ENCODE measurements around the gene CCDC9.

DNA sequence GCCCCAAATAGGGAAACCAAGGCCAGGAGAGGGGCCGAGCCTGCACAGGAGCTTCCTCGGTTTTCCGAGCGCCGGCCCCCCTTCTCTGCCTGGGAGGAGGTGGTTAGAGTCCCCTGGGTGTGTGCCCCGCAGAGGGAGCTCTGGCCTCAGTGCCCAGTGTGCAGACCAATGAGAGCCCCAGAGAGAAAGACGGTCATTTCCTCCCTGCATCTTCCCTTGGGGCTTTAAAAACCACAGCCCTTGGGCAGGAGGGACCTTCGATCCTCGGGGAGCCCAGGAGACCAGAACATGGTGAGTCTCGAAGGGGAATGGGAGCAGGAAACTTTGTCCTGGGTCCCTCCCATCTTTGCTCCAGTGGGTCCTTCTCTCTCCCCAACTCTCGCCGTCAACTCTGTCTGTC lies 53.3 kb downstream of the CCDC9 start, which contains the start of gene C5AR1:
- no peak for TF ChIP-seq RAD21 (IDR thresholded peaks at IDR 0.05; ENCODE audit: low read depth)
- no peak for TF ChIP-seq REST (IDR thresholded peaks at IDR 0.05; ENCODE audit: low read depth)
- no peak for TF ChIP-seq EP300 (IDR thresholded peaks at IDR 0.05; ENCODE audit: borderline replicate concordance)
- TF ChIP-seq CEBPB (IDR thresholded peaks at IDR 0.05), result no peak
- no peak for TF ChIP-seq FOXM1 (IDR thresholded peaks at IDR 0.05; ENCODE audit: borderline replicate concordance, low read depth)
- TF ChIP-seq MAX (IDR thresholded peaks at IDR 0.05), result no peak
- no peak for TF ChIP-seq USF1 (IDR thresholded peaks at IDR 0.05)
- TF ChIP-seq EGR1 (IDR thresholded peaks at IDR 0.05), result no peak
- TF ChIP-seq TEAD4 (IDR thresholded peaks at IDR 0.05), result no peak
- no peak for TF ChIP-seq CREB1 (IDR thresholded peaks at IDR 0.05; ENCODE audit: low read depth)
- TF ChIP-seq ZBTB7A (IDR thresholded peaks at IDR 0.05; ENCODE audit: low read depth), result no peak
- no peak for TF ChIP-seq YY1 (IDR thresholded peaks at IDR 0.05; ENCODE audit: low read depth)
- TF ChIP-seq TCF12 (IDR thresholded peaks at IDR 0.05; ENCODE audit: low read depth), result no peak
